ENCODE results near the gene ADORA2A. TPM values are rescaled to one million over a fixed set of nuclear protein-coding genes. Genes with fewer than 3 reads are reported as not detected.

Gene ADORA2A
- total RNA-seq, 1 experiment from 2014 or later = 3.5 TPM

GRCh38 chr22:24393012-24393559, 34.3 kb upstream of the ADORA2A start:
- Histone ChIP-seq H3K9ac (ENCODE audit: extremely low read depth, insufficient read length, low read length) (no peak overlapping the region), H4K5ac (ENCODE audit: insufficient read length, low read depth, low read length) (no peak overlapping the region), H3K23ac (ENCODE audit: insufficient read length, low read depth, low read length) (no peak overlapping the region), H2AFZ (ENCODE audit: low read length) (no peak overlapping the region), H2BK12ac (ENCODE audit: insufficient read length, low read depth, low read length) (no peak overlapping the region), H3K4me1 (ENCODE audit: insufficient read depth, low read length) (no peaks in the 10 kb centered on the region), H3K23me2 (ENCODE audit: insufficient read length, low read depth, low read length, poor library complexity, severe bottlenecking) (no peaks in the 10 kb centered on the region), H2BK15ac (ENCODE audit: low read depth, low read length) (no peak overlapping the region), H4K8ac (replicated peaks; ENCODE audit: insufficient read length, low read depth, low read length) (no peak overlapping the region), H2BK120ac (ENCODE audit: low read depth, low read length, poor library complexity, severe bottlenecking) (no peak overlapping the region), H3K27ac (ENCODE audit: insufficient read length, low read depth, low read length) (no peak overlapping the region), H4K91ac (ENCODE audit: insufficient read length, low read depth, low read length) (no peak overlapping the region), H3K14ac (ENCODE audit: insufficient read depth, low read length) (no peak overlapping the region), H2BK20ac (ENCODE audit: low read depth, low read length, poor library complexity, severe bottlenecking) (no peak overlapping the region), H2AK5ac (ENCODE audit: insufficient read length, low read length) (no peak overlapping the region), H3K18ac (ENCODE audit: insufficient read length, low read depth, low read length) (no peak overlapping the region), H3K79me1 (ENCODE audit: insufficient read depth, low read depth, low read length, poor library complexity, severe bottlenecking) (no peaks in the 10 kb centered on the region), H3K4ac (ENCODE audit: low read depth, low read length) (no peak overlapping the region), H2BK5ac (ENCODE audit: insufficient read length, low read length) (no peak overlapping the region), H3T11ph (ENCODE audit: low read length) (no peak overlapping the region), H3K4me2 (ENCODE audit: insufficient read depth, insufficient read length, low read length) (no peak overlapping the region), H4K20me1 (ENCODE audit: control insufficient read depth, insufficient read depth, insufficient read length) (no peaks in the 10 kb centered on the region), H3K56ac (ENCODE audit: insufficient read length, low read depth, low read length) (no peak overlapping the region), H3K79me2 (ENCODE audit: insufficient read depth, low read length) (no peaks in the 10 kb centered on the region), H3K27me3 (ENCODE audit: insufficient read depth, low read length) (no peaks in the 10 kb centered on the region), H3K9me3 (ENCODE audit: control insufficient read depth, low read depth, low read length) (no peaks in the 10 kb centered on the region)
- H3K27me3 Mint-ChIP-seq (ENCODE audit: low read depth) = no peaks in the 10 kb centered on the region
- no peaks in the 10 kb centered on the region for H3K4me1 Mint-ChIP-seq
- DNase-seq = no peak
- TF ChIP-seq, protein P1, sequence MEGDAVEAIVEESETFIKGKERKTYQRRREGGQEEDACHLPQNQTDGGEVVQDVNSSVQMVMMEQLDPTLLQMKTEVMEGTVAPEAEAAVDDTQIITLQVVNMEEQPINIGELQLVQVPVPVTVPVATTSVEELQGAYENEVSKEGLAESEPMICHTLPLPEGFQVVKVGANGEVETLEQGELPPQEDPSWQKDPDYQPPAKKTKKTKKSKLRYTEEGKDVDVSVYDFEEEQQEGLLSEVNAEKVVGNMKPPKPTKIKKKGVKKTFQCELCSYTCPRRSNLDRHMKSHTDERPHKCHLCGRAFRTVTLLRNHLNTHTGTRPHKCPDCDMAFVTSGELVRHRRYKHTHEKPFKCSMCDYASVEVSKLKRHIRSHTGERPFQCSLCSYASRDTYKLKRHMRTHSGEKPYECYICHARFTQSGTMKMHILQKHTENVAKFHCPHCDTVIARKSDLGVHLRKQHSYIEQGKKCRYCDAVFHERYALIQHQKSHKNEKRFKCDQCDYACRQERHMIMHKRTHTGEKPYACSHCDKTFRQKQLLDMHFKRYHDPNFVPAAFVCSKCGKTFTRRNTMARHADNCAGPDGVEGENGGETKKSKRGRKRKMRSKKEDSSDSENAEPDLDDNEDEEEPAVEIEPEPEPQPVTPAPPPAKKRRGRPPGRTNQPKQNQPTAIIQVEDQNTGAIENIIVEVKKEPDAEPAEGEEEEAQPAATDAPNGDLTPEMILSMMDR (conservative IDR thresholded peaks at IDR 0.05) = no peak
- WGBS (ENCODE audit: extremely low coverage, insufficient read length, low lambda C conversion rate) = no CpG with 5 or more reads among the region's 2 CpGs
- peaks cover 7 to 19% (median 16%) of the 10 kb centered on the region in 3 experiments; a peak in 6 of 7 replicates for H3K36me3 Mint-ChIP-seq (ENCODE audit: insufficient read depth in 1 of 3, low read depth in 3 of 3)
- no peak overlapping the region for H3K27ac Mint-ChIP-seq
- no peak overlapping the region for H3K4me3 Mint-ChIP-seq
- no peaks in the 10 kb centered on the region for H3K9me3 Mint-ChIP-seq

Data from H9 (cell line).